ENCODE measurements around the gene PTH2R.

DNA sequence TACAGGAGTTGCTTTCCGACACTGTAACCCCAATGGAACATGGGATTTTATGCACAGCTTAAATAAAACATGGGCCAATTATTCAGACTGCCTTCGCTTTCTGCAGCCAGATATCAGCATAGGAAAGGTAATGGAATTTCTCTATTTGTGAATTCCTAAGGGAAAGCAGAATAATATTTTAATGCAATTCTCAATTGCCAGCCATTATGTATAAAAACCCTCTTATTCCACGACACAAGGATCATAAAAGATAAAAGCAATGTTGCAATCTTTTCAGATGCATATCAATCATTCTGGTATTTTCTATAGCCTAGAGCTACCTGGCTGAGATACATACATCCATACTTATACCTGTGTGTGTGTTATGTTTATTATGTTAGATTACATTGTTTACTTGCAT is 31.2 kb downstream of the PTH2R start:
- TF ChIP-seq, protein P1, sequence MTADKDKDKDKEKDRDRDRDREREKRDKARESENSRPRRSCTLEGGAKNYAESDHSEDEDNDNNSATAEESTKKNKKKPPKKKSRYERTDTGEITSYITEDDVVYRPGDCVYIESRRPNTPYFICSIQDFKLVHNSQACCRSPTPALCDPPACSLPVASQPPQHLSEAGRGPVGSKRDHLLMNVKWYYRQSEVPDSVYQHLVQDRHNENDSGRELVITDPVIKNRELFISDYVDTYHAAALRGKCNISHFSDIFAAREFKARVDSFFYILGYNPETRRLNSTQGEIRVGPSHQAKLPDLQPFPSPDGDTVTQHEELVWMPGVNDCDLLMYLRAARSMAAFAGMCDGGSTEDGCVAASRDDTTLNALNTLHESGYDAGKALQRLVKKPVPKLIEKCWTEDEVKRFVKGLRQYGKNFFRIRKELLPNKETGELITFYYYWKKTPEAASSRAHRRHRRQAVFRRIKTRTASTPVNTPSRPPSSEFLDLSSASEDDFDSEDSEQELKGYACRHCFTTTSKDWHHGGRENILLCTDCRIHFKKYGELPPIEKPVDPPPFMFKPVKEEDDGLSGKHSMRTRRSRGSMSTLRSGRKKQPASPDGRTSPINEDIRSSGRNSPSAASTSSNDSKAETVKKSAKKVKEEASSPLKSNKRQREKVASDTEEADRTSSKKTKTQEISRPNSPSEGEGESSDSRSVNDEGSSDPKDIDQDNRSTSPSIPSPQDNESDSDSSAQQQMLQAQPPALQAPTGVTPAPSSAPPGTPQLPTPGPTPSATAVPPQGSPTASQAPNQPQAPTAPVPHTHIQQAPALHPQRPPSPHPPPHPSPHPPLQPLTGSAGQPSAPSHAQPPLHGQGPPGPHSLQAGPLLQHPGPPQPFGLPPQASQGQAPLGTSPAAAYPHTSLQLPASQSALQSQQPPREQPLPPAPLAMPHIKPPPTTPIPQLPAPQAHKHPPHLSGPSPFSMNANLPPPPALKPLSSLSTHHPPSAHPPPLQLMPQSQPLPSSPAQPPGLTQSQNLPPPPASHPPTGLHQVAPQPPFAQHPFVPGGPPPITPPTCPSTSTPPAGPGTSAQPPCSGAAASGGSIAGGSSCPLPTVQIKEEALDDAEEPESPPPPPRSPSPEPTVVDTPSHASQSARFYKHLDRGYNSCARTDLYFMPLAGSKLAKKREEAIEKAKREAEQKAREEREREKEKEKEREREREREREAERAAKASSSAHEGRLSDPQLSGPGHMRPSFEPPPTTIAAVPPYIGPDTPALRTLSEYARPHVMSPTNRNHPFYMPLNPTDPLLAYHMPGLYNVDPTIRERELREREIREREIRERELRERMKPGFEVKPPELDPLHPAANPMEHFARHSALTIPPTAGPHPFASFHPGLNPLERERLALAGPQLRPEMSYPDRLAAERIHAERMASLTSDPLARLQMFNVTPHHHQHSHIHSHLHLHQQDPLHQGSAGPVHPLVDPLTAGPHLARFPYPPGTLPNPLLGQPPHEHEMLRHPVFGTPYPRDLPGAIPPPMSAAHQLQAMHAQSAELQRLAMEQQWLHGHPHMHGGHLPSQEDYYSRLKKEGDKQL (CRISPR knock-in tag; IDR thresholded peaks at IDR 0.05; ENCODE audit: borderline replicate concordance), result no peak
- no peak for TF ChIP-seq BRF1 (IDR thresholded peaks at IDR 0.05; ENCODE audit: borderline replicate concordance, extremely low read depth, insufficient read length)
